ENCODE measurements around the gene POLL.
"Not testable (repeated sequence)": the region's sequence is repeated elsewhere in the genome, so short reads cannot be mapped to it uniquely, and the experiment has no call there.

DNA sequence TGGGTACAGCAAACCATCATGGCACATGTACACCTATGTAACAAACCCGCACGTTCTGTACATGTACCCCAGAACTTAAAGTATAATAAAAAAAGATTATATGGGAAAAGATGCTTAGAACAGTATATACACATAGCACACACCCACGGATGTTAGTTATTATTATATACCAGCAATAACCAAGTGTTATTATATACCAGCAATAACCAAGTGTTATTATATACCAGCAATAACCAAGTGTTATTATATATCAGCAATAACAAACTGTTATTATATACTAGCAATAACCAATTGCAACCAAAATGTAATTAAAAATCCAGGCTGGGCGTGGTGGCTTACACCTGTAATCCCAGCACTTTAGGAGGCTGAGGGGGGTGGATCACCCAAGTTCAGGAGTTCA is 45.5 kb upstream of the POLL start:
- TF ChIP-seq ARNTL (CRISPR knock-in tag; IDR thresholded peaks at IDR 0.05; ENCODE audit: borderline replicate concordance, low read depth); GLIS3 (CRISPR knock-in tag; IDR thresholded peaks at IDR 0.05); SNAI2 (CRISPR knock-in tag; IDR thresholded peaks at IDR 0.05); OSR1 (CRISPR knock-in tag; IDR thresholded peaks at IDR 0.05); ZFP30 (CRISPR knock-in tag; IDR thresholded peaks at IDR 0.05); PPARA (CRISPR knock-in tag; IDR thresholded peaks at IDR 0.05; ENCODE audit: borderline replicate concordance); ZNF8 (CRISPR knock-in tag; IDR thresholded peaks at IDR 0.05); ISL1 (CRISPR knock-in tag; IDR thresholded peaks at IDR 0.05): not testable (repeated sequence)
- TF ChIP-seq, protein P1, sequence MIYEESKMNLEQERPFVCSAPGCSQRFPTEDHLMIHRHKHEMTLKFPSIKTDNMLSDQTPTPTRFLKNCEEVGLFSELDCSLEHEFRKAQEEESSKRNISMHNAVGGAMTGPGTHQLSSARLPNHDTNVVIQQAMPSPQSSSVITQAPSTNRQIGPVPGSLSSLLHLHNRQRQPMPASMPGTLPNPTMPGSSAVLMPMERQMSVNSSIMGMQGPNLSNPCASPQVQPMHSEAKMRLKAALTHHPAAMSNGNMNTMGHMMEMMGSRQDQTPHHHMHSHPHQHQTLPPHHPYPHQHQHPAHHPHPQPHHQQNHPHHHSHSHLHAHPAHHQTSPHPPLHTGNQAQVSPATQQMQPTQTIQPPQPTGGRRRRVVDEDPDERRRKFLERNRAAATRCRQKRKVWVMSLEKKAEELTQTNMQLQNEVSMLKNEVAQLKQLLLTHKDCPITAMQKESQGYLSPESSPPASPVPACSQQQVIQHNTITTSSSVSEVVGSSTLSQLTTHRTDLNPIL (CRISPR knock-in tag; IDR thresholded peaks at IDR 0.05; ENCODE audit: low read depth), result not testable (repeated sequence)
- TF ChIP-seq, protein P2, sequence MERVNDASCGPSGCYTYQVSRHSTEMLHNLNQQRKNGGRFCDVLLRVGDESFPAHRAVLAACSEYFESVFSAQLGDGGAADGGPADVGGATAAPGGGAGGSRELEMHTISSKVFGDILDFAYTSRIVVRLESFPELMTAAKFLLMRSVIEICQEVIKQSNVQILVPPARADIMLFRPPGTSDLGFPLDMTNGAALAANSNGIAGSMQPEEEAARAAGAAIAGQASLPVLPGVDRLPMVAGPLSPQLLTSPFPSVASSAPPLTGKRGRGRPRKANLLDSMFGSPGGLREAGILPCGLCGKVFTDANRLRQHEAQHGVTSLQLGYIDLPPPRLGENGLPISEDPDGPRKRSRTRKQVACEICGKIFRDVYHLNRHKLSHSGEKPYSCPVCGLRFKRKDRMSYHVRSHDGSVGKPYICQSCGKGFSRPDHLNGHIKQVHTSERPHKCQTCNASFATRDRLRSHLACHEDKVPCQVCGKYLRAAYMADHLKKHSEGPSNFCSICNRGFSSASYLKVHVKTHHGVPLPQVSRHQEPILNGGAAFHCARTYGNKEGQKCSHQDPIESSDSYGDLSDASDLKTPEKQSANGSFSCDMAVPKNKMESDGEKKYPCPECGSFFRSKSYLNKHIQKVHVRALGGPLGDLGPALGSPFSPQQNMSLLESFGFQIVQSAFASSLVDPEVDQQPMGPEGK (CRISPR knock-in tag; IDR thresholded peaks at IDR 0.05; ENCODE audit: borderline replicate concordance), result not testable (repeated sequence)
- TF ChIP-seq, protein P3, sequence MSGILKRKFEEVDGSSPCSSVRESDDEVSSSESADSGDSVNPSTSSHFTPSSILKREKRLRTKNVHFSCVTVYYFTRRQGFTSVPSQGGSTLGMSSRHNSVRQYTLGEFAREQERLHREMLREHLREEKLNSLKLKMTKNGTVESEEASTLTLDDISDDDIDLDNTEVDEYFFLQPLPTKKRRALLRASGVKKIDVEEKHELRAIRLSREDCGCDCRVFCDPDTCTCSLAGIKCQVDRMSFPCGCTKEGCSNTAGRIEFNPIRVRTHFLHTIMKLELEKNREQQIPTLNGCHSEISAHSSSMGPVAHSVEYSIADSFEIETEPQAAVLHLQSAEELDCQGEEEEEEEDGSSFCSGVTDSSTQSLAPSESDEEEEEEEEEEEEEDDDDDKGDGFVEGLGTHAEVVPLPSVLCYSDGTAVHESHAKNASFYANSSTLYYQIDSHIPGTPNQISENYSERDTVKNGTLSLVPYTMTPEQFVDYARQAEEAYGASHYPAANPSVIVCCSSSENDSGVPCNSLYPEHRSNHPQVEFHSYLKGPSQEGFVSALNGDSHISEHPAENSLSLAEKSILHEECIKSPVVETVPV (CRISPR knock-in tag; IDR thresholded peaks at IDR 0.05), result not testable (repeated sequence)

Measured in SK-N-SH treated with all-trans-retinoic acid at 6 μM for 48 hours (cell line).